Parathyroid adenoma (tissue), 2 donors: Measurements from ENCODE around the gene ALK.

Source experiments
- H2AFZ ChIP-seq: fragments of 300-600 bp; sonication (generic); one replicate; pipeline ENCODE4 v1.7.0; 2017; ENCODE audit warnings: antibody characterized with exemption, mild to moderate bottlenecking
- H3K27ac ChIP-seq: fragments of 300-600 bp; sonication (generic); one replicate; pipeline ENCODE4 v1.7.0; 2017
- H3K27me3 ChIP-seq: fragments of 300-600 bp; sonication (generic); one replicate; pipeline ENCODE4 v1.7.0; 2017; ENCODE audit warnings: low read length; ENCODE audit not compliant: control insufficient read depth, insufficient read depth
- H3K36me3 ChIP-seq: fragments of 300-600 bp; sonication (generic); one replicate; pipeline ENCODE4 v1.7.0; 2017; ENCODE audit warnings: low read length; ENCODE audit not compliant: control insufficient read depth, insufficient read depth
- H3K4me1 ChIP-seq: fragments of 300-600 bp; sonication (generic); one replicate; pipeline ENCODE4 v1.7.0; 2017; ENCODE audit warnings: control low read depth
- H3K4me2 ChIP-seq: fragments of 300-600 bp; sonication (generic); one replicate; pipeline ENCODE4 v1.7.0; 2017; ENCODE audit warnings: low read length
- H3K4me3 ChIP-seq: fragments of 300-600 bp; sonication (generic); one replicate; pipeline ENCODE4 v1.7.0; 2017; ENCODE audit warnings: low read depth, low read length
- H3K79me2 ChIP-seq: fragments of 300-600 bp; sonication (generic); one replicate; pipeline ENCODE4 v1.7.0; 2017; ENCODE audit warnings: control low read depth
- H3K9ac ChIP-seq: fragments of 300-600 bp; sonication (generic); one replicate; pipeline ENCODE4 v1.7.0; 2017; ENCODE audit warnings: mild to moderate bottlenecking
- H3K9me3 ChIP-seq: fragments of 300-600 bp; sonication (generic); one replicate; pipeline ENCODE4 v1.7.0; 2017; ENCODE audit warnings: low read length; ENCODE audit not compliant: control insufficient read depth
- TF ChIP-seq, protein P1 (sequence below): fragments of 300-600 bp; sonication (generic); IDR thresholded peaks from one replicate; pipeline ENCODE4 v1.7.0; 2017; ENCODE audit warnings: antibody characterized with exemption, mild to moderate bottlenecking
- donor health status: primary hyperparathyroidism.

Gene ALK

GRCh38 chr2:29767606-29768335 is 153.6 kb downstream of the ALK start:
- Histone ChIP-seq H3K9me3 (no peaks in the 10 kb centered on the region), H3K27ac (no peak overlapping the region), H3K4me3 (no peak overlapping the region), H3K4me1 (no peaks in the 10 kb centered on the region), H3K9ac (no peak overlapping the region), H3K36me3 (no peaks in the 10 kb centered on the region), H3K79me2 (no peaks in the 10 kb centered on the region), H3K27me3 (no peaks in the 10 kb centered on the region), H2AFZ (no peak overlapping the region), H3K4me2 (no peak overlapping the region)
- TF ChIP-seq, protein P1, sequence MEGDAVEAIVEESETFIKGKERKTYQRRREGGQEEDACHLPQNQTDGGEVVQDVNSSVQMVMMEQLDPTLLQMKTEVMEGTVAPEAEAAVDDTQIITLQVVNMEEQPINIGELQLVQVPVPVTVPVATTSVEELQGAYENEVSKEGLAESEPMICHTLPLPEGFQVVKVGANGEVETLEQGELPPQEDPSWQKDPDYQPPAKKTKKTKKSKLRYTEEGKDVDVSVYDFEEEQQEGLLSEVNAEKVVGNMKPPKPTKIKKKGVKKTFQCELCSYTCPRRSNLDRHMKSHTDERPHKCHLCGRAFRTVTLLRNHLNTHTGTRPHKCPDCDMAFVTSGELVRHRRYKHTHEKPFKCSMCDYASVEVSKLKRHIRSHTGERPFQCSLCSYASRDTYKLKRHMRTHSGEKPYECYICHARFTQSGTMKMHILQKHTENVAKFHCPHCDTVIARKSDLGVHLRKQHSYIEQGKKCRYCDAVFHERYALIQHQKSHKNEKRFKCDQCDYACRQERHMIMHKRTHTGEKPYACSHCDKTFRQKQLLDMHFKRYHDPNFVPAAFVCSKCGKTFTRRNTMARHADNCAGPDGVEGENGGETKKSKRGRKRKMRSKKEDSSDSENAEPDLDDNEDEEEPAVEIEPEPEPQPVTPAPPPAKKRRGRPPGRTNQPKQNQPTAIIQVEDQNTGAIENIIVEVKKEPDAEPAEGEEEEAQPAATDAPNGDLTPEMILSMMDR: no peak

GRCh38 chr2:29766191-29766590 is 155.2 kb downstream of the ALK start:
- H3K79me2 ChIP-seq: no peaks in the 10 kb centered on the region
- H3K36me3 ChIP-seq: no peaks in the 10 kb centered on the region
- no peak overlapping the region for H3K4me3 ChIP-seq
- no peaks in the 10 kb centered on the region for H3K9me3 ChIP-seq
- H2AFZ ChIP-seq: no peak overlapping the region
- no peak overlapping the region for H3K27ac ChIP-seq
- TF ChIP-seq, protein P1: no peak
- H3K27me3 ChIP-seq: no peaks in the 10 kb centered on the region
- H3K4me2 ChIP-seq: no peak overlapping the region
- no peak overlapping the region for H3K9ac ChIP-seq
- H3K4me1 ChIP-seq: no peaks in the 10 kb centered on the region

- H3K4me1 ChIP-seq: no peaks in the 10 kb centered on the region
- H2AFZ ChIP-seq: no peak overlapping the region
- H3K27me3 ChIP-seq: no peaks in the 10 kb centered on the region
- no peak overlapping the region for H3K4me3 ChIP-seq
- no peaks in the 10 kb centered on the region for H3K79me2 ChIP-seq
- no peaks in the 10 kb centered on the region for H3K36me3 ChIP-seq
- TF ChIP-seq, protein P1: no peak
- no peaks in the 10 kb centered on the region for H3K9me3 ChIP-seq
- no peak overlapping the region for H3K4me2 ChIP-seq
- H3K9ac ChIP-seq: no peak overlapping the region
- no peak overlapping the region for H3K27ac ChIP-seq
Observed at GRCh38 chr2:29765721-29766120, 155.7 kb downstream of the ALK start.

- Histone ChIP-seq H3K4me3 (no peak overlapping the region), H3K36me3 (no peaks in the 10 kb centered on the region), H3K9me3 (no peaks in the 10 kb centered on the region), H3K9ac (no peak overlapping the region), H3K79me2 (no peaks in the 10 kb centered on the region), H3K4me1 (no peaks in the 10 kb centered on the region), H3K27ac (no peak overlapping the region), H3K4me2 (no peak overlapping the region), H3K27me3 (no peaks in the 10 kb centered on the region), H2AFZ (no peak overlapping the region)
- TF ChIP-seq, protein P1: no peak
Observed at GRCh38 chr2:29763371-29763770, 158.0 kb downstream of the ALK start.

DNA sequence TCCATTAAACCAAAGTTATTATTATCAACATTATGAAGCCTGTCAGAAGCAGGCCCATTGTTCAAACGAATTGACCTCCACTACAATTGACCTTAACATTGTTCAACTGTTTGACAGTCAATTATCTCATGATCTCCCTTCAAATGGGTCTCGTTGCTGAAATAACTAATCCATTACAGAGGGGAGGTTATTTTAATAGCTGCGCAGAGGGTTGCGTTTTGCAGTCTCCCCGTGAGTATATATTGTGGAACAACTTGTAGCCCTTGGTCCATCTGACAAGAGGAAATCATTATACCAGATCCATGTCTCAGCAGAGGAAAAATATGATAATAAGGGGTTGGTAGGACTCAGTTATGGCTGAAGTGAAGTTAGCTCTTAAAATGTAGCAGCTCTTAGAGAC is 159.1 kb downstream of the ALK start:
- Histone ChIP-seq H3K4me1 (no peaks in the 10 kb centered on the region), H2AFZ (no peak overlapping the region), H3K27me3 (no peaks in the 10 kb centered on the region), H3K4me2 (no peak overlapping the region), H3K79me2 (no peaks in the 10 kb centered on the region), H3K9me3 (no peaks in the 10 kb centered on the region), H3K9ac (no peak overlapping the region), H3K4me3 (no peak overlapping the region), H3K27ac (no peak overlapping the region), H3K36me3 (no peaks in the 10 kb centered on the region)
- TF ChIP-seq, protein P1: no peak
